NCI-H510A (cell line): Measurements from ENCODE around the gene SPRR5.

Experiments
- DNase-seq: peaks from one replicate; lab custom pipeline; 2025; lab: John Stamatoyannopoulos, UW

The SPRR5 gene, protein sequence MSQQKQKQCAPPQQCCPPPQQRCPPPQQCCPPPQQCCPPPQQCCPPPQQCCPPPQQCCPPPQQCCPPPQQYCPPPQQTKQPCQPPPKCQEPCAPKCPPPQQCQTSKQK

DNA sequence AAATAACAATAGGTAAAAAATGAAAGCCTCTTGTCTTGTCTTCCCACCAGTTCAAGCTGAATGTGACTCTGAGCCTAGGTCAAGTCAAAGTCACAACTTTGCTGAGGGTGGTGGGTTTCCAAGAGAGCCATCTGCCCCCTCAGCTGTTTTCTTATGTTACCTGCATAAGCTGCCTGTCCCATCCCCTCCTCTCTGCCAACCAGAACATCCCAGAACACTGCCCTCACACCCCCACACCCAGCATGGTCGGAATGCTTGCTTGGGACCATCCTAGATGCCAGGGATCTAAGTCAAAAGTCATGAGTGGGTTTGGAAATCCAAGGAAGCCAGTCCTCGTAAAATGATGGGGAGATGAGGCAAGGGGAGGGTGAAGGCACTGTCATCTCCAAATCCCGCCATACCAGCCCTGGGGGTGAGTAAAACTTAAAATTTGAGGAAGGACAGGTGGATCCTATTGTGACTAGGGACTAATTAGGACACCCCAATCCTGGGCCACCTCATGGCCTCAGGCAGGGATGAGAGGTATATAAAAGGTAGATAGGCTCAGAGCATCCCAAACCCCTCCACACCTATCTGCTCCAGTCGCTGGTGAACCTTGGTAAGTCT is at the start of gene SPRR5:
Gene SPRR5 (plus strand): TSS at position 556 of the 606 bp plus-strand sequence. CDS start 1,349 bp downstream, outside the sequence.
- no peak for DNase-seq

DNA sequence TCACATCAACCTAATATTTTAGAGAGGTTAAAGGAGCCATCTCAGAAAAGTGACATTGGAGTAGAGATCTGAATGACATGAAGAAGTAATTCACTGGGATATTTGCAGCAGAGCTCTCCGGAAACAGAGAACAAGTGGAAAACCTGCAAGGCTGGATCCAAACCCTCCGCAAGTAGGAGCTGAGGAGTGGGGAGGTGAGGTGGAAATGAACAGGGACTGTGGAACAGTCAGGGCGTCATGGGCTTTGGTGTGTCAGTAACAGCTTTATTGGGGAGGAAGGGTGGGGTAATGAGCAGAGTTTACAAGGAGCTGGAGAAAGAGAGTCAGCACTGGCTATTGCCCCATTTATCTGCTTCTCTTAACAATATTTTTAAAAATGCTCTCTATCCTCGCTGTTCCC is 48.0 kb upstream of the SPRR5 start:
- no peak for DNase-seq

DNA sequence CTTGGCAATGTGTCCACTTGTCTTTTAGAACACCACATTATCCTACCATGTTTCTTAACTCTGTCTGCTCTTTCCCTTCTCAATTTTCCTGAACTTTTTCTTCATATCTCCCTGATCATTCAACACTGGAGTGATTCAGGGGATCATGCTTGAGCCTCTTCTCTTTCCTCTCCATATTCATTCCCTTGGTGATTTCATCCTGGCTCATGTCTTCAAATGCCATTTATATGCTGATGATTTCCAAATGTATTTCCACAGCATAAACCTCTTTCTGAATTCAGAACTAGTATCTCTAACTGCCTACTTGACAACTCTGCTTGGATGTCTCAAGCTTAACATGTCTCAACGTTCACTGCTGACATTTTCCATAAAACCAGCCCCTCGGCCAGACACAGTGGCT is 47.1 kb upstream of the SPRR5 start:
- no peak for DNase-seq

DNA sequence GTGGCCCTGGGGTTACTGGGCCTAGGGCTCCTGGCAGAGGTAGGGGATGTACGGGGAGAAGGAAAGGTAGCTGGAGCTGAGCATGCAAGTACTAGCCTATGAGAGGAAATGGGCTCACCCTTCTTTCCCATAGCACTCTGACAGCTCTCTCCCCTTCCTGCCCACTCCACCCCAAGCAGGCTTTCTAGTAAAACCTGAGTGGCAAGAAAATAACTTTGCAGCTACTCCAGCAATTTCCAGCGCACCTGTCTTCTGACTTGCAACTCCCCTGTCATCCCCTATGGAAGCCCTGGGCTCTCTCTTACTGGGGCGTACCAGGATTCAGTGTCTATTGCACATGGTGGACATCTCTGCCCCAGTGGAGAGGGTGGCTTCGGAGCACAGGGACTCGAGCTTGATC is 45.4 kb upstream of the SPRR5 start:
- DNase-seq: no peak

DNA sequence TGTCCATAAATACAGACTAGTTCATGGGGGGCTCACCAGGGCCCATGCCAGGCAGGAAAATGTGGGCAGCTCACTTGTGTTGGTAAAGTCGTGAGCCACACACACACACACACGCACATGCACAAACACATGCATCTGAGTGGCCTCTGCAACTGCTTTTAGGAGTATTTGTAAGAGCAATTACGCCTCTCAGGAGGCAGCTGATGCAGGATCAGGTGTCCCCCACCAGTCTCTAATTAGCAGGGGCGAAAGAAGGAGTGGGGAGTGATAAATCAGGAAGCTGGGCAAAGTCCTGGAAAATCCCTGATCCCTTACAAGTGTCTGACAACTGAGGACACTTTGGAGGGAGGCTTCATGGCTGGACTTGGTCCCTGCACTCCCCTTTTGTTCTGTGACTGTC is 44.4 kb upstream of the SPRR5 start:
- DNase-seq: no peak

DNA sequence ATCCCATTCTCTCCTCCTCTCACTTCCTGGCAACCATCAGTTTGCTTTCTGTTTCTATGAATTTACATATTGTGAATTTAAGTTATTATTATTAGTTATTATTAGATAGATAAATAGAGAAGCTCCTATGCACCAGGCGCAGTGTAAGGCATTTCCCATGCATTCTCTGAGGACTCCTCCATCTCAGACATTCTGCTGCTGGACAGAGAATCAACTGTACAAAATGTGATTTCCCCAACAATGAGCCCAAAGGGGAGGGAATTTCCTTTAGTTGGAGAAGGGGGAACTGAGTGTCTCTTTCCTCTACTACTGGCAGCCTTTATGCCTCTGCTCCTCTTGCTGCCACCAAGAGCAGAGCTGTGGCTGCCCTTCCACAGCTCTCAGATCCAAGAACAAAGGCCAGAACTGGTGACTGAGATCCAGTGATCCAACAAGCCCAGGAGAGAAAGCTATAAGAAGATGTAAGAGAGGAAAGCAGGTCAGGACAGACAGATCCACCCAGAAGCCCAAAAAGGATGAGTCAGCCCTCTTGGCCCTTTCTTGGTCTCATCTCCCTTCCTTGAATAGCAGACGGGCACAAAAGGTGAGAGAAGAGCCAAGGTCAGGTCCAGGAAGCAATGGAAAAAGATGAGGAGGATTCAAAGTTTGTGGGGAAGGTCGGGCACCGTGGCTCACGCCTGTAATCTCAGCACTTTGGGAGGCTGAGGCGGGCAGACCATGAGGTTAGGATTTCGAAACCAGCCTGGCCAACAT is 42.1 kb upstream of the SPRR5 start:
- no peak for DNase-seq

DNA sequence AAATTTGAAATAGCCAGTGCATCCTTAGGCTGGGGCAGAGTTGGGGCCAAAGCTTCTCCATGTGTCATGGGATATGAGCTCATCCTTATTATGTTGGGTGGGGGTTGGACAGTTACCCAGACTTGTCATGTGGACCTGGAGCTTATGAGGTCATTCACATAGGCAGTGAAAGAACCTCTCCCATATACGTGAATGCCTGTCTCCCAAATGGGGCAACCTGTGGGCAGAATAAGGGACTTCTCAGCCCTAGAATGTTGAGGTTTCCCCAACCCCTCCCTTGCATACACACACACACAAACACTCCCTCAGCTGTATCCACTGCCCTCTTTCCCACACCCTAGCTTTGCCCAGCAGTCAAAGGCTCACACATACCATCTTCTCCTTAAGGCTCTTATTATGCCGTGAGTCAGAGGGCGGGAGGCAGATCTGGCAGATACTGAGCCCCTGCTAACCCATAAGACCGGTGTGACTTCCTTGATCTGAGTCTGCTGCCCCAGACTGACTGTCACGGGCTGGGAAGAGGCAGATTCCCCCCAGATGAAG is 40.9 kb upstream of the SPRR5 start:
- DNase-seq: no peak

DNA sequence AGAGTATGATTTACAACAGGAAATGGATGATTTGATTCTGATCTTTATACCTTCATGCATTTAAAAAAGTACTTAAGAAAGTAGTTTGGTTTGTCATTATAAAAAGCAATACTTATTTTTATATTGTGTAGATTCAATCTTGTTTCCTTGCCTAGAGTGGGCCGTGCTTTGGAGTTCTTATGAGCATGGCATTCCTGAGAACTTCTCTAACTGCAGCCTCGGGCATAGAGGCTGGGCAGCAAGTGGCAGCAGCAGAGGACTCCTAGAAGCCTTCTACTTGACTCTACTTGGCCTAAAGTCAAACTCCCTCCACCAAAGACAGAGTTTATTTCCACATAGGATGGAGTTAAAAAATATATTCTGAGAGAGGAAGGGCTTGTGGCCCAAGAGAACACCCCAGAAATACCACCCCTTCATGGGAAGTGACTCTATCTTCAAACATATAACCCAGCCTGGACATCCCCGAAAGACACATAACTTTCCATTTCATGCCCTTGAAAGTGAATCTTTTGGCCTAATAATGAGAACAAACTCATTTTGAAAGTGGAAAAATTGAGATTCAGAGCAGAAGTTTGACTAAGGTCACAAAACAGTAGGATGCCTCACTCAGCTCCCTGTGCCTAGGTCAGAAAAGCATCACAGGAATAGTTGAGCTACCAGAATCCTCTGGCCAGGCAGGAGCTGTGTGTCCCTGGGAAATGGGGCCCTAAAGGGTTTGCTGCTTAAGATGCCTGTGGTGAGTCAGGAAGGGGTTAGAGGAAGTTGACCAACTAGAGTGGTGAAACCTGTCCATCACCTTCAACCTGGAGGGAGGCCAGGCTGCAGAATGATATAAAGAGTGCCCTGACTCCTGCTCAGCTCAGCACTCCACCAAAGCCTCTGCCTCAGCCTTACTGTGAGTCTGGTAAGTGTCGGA is 39.1 kb upstream of the SPRR5 start, which contains the start of gene IVL:
Gene IVL (plus strand): TSS at position 861 of the 916 bp plus-strand sequence. CDS start 1,252 bp downstream, outside the sequence.
- DNase-seq: no peak

DNA sequence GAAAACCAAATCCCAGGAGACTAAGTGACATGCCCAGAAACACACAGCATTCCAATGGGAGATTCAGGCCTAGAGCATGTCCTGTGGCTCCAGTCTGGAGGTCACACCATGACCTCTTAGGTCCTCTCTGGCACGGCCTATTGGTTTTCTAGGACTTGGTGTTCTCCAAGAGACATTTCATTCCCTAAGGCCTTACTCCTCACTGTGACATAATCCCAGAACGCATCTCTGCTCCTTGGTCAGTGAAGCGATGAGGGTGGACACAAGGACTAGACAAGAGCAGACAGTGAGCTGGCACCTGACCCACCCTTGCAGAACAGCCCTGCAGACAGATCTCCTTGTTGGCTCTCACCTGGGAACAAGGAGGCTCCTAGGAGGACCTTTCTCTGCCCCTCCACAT is 37.8 kb upstream of the SPRR5 start:
- no peak for DNase-seq

DNA sequence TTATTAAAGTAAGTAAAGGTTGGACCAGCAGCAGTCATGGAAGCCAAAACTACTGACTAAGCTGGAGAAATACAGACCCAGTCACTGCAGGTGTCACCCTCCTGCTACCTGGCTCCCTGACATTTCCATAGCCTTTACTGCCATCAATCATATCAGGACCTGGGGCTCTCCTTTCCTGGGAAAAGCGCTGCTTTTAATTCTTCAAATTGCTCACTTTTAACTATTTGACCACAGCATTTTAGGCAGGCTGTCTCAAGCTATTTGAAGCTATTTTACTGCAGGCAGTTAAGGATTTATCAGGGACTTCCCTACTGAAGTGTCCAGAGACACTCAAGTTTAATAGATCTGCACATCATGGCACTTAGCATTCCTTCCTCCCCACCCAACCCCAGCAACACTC is 34.5 kb upstream of the SPRR5 start:
- no peak for DNase-seq

DNA sequence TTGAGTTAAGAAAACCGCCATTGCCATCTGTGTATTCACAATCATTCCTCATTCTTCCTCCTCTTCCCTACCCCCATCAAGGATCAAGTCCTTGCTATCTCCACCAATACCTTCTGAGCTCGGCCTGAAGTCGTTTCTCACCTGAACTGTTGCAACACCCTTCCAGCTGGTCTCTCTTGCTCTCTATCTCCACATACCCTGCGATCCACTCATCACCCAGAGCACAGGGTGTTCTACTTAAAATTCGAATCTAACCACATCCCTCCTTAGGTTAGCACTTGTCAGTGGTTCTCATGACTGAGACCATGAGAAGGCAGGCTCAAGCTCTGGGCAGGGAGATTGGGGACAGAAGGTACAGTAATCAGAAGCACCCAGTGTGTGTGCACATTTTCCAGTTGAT is 34.1 kb upstream of the SPRR5 start:
- DNase-seq: no peak

DNA sequence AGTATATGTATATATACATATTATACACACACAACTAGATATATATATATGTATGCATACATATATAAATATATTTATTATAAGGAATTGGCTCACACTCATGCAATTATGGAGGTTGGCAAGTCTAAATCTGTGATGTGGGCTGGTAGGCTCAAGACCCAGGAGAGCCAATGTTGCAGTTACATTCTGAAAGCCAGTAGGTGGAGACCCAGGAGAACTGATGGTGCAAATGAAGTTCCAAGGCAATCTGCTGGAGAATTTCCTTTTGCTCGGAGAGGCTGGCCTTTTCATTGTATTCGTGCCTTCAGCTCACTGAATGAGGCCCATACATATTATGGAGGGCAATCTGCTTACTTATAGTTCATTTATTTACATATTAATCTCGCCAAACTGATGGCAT is 29.2 kb upstream of the SPRR5 start:
- no peak for DNase-seq

DNA sequence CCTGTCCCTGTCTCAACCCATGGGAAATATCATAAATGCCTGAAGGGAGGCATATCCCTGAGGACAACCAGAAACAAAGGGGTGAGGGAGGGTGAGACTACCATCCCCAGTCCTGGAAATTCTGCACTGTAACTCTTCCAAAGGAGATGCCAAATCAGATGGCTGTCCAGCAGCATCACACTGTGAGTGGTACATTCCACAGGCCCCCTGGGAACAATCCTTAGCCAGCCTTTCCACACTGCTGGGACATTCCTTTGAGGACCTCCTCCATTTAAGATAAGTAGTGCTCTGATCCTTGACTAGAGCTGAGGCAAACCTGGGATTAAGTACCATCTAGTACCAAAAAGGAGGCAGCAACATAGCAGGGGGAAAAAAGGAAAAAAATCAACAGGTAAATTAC is 27.9 kb upstream of the SPRR5 start:
- no peak for DNase-seq

DNA sequence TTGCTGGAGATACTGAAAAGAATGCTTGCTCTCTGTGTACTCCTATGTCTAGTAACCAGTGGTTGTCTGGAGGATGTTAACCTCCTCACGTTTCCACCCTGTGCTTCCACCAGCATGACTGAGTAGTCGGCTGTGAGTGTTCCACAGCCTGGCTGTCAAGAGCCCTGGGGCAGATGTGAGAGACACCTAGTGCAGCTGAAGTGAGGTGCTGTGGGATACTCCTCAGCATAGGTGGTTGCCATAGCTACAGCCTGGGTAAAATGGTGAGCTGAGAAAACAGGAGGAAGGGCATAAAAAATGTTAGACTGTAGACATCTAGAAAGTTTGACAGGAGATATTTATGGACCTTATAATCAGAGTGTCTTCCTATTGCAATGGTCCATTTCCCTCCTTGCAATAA is 22.8 kb upstream of the SPRR5 start:
- no peak for DNase-seq

DNA sequence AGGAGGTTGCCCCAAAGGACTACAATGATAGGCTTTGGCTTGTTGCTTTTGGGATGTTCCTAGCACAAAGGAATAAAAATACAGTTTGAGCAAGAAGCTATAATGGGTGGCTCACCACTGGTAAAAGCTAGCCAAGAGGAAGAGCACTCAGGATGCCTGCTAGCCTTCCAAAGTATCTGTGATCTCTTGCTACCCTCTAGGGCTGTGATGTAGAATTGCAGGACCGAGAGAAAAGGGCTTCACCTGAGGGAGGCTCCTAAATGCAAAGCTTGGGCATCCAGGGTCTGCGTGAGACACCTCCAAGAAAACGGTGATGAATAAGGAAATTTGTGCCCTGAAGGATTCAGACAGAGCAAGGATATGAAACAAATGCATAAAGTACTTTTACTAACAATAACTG is 20.9 kb upstream of the SPRR5 start:
- no peak for DNase-seq

DNA sequence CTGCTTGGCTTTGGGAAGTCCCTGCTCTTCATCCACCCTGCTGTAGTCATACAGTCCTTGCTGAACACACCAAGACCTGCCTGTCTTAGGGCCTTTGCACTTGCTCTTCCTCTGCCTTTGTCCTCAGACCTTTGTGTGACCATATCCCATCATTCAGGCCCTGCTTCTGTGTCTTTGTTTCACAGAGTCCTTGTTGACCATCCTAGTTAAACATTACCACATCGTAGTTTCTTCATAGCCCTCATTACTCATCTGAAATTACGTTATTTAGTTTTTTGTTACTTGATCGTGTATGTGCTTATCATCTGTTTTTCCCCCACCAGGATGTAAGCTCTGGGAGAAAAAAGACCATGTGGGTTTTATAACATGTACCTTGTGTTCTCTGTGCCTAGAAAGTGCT is 18.3 kb upstream of the SPRR5 start:
- DNase-seq: no peak

DNA sequence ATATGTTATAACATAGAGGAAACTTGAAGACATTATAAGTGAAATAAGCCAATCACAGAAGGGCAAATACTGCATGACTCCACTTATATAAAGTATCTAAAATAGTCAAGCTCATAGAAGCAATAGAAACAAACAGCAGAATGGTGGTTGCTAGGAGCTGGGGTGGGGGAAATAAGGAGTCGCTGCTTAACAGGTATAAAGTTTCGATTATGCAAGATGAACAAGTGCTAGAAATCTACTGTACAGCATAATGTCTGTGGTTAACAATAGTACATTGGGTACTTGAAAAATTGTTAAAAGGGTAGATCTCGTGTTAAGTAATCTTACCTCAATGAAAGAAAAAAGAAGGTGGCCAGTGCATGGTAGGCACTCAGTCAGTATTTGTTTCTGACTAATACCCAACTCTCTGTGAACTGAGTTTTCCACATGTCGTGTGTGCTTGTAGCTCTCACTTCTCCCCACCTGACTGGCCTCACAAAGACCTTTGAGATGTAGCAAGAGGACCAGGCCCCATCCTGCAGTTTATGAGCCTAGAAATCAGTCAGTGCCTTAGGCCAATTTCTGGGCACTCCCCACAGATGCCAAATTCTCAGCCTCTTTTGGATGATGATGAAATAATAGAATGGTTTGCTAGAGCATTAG is 14.7 kb upstream of the SPRR5 start:
- no peak for DNase-seq

DNA sequence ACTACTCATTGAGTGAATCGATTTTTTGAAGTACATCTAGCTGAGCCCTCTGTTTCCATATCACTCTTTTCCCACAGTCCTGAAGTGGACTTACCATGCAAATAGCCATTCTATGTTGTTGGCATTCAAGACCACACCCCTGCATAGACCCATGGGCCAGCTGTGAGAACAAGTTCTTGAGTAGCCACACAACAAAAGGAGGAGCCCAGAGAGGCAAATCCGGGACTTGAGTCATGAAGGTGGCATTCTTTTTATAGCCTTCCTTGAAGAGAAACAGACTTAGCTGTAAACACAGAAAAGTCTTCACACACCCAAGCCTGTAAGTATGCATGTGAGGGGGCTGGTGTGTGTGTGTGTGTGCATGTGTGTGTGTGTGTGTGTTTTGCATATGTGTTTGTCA is 13.8 kb upstream of the SPRR5 start:
- no peak for DNase-seq

DNA sequence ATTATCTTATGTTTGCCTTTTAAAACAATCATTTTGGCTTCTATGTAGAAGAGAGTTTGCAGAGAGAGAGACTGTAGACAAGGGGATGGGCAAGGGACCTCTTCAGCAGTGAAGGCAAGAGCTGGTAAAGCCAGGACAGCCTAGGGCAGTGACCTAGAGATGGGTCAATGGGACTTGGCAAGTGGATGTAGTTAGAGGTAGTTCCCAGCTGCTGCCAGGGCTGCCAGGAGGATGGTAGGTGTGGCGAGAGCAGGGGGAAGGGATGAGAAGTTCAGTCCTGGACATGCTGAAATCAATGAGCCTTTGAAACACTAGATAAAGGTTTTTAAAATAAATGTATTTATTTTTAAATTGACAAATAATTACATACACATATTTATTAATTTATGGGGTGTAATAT is 6.4 kb upstream of the SPRR5 start:
- no peak for DNase-seq

DNA sequence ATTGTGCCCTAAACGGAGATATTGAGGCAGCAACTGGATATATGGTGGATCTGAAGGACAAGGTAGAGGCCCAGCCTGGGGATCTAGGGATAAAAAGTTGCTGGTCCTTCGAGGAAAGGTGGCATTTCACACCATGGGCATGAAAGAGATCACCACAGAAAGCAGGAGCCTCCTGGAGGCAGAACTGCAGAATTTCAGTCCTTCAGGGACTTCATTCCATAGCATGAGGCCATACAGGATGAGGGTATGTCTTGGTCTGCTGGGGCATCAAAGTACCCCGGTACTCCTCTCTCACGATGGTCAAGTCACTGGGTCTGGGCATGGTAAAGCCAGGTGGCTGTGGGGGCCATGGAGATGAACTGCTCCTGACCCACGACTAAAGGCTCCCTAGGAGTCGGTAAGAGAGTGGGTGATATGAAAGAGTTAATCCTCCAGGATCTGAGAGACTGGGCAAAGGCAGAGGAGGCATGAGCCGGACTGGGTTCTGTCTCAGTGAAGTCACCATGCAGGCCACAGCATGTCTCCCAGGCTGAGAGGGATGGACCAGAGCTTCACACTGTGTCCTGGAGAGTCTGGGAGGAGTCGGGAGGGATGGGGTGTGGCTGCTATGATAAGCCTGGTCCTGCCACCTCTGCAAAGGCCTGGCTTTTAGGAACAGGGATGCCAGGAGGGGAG is 5.8 kb upstream of the SPRR5 start:
- no peak for DNase-seq

DNA sequence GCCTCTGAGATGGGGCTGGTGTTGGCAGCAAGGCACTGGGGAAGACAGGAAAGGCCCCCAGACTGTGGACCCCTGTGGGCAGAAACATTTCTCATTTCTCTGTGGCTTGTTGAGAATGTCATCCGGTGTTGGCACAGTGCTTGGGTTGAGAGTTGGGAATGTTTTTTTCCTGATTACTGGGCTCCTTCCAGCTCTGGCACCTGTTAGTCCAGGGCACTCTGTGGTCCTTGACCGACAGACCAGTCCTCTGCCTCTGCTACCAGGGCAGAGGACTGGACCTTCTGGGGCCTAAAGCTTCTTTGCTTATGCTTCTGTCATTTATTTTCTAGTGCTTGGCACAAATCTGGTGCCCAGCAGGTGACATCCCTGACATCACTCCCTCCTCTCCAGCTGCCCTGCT is 4.8 kb upstream of the SPRR5 start:
- DNase-seq: no peak
